DND-41 (cell line): ENCODE results near the gene TAS1R3.
A peak's percentile ranks its signal among the peaks of the same experiment; 100 is the strongest.

Experiments
- ATAC-seq: fragments of 200-7000 bp; cut with Tn5 transposase; 3 replicates; pipeline ENCODE4 v1.9.1; 2021; ENCODE audit warnings: low read depth; ENCODE audit not compliant: insufficient read depth
- DNase-seq: peaks from one replicate; pipeline ENCODE4 v3.0.0-alpha.2; 2020
- H2AFZ ChIP-seq: 2 replicates; pipeline ENCODE4 v1.6.0; 2012; ENCODE audit warnings: low read depth, low read length
- H3K27ac ChIP-seq: 2 replicates; pipeline ENCODE4 v1.5.1; 2012; ENCODE audit warnings: low read length, inconsistent platforms
- H3K27me3 ChIP-seq: fragments of 200-600 bp; sonication (generic); 2 replicates; pipeline ENCODE4 v1.6.0; 2012; ENCODE audit warnings: low read length, mild to moderate bottlenecking, inconsistent platforms; ENCODE audit not compliant: insufficient read depth, poor library complexity
- H3K36me3 ChIP-seq: 2 replicates; pipeline ENCODE4 v1.5.1; 2012; ENCODE audit warnings: low read length, inconsistent platforms; ENCODE audit not compliant: insufficient read depth
- H3K4me1 ChIP-seq: 2 replicates; pipeline ENCODE4 v1.5.1; 2012; ENCODE audit warnings: mild to moderate bottlenecking, low read length; ENCODE audit not compliant: insufficient read depth
- H3K4me2 ChIP-seq: 2 replicates; pipeline ENCODE4 v1.6.0; 2012; ENCODE audit warnings: mild to moderate bottlenecking, moderate library complexity, low read length, inconsistent platforms; ENCODE audit not compliant: insufficient read depth
- H3K4me3 ChIP-seq, 2 experiments: fragments of 200-600 bp in 1 of 2; shearing (Covaris generic) in 1 of 2; 2 replicates each; pipeline ENCODE4 v1.5.1; 2012 to 2016; ENCODE audit warnings: inconsistent platforms in 2 of 2, low read length in 2 of 2, mild to moderate bottlenecking in 2 of 2, low read depth in 1 of 2, moderate library complexity in 1 of 2
- H3K79me2 ChIP-seq: 2 replicates; pipeline ENCODE4 v1.6.0; 2012; ENCODE audit warnings: low read length, inconsistent platforms; ENCODE audit not compliant: insufficient read depth
- H3K9ac ChIP-seq: 2 replicates; pipeline ENCODE4 v1.6.0; 2012; ENCODE audit warnings: low read depth, mild to moderate bottlenecking, inconsistent platforms, low read length, moderate library complexity
- H3K9me3 ChIP-seq: 2 replicates; pipeline ENCODE4 v1.5.1; 2012; ENCODE audit warnings: low read length, moderate library complexity, mild to moderate bottlenecking, inconsistent platforms; ENCODE audit not compliant: insufficient read depth, severe bottlenecking
- H4K20me1 ChIP-seq: 2 replicates; pipeline ENCODE4 v1.6.0; 2012; ENCODE audit warnings: low read length; ENCODE audit not compliant: insufficient read depth
- CTCF ChIP-seq: IDR thresholded peaks from 2 replicates; pipeline ENCODE4 v1.5.1; 2012; ENCODE audit warnings: borderline replicate concordance, low read length, moderate library complexity, mild to moderate bottlenecking; ENCODE audit not compliant: poor library complexity, severe bottlenecking; ENCODE audit errors: extremely low read depth
- EZH2 ChIP-seq: IDR thresholded peaks from 3 replicates; pipeline ENCODE4 v1.6.1; 2012; ENCODE audit warnings: borderline replicate concordance, low read depth, mild to moderate bottlenecking, moderate library complexity, low read length, inconsistent platforms; ENCODE audit not compliant: severe bottlenecking

The TAS1R3 gene

GRCh38 chr1:1345384-1345783, 14.3 kb downstream of the TAS1R3 start:
- Histone ChIP-seq H3K9me3 (no peaks in the 10 kb centered on the region), H3K79me2 (peaks cover 53% of the 10 kb centered on the region), H4K20me1 (peaks cover 79% of the 10 kb centered on the region), H3K4me2 (no peak overlapping the region), H3K36me3 (peaks cover 18% of the 10 kb centered on the region), H3K4me3 (no peak overlapping the region), H2AFZ (no peak overlapping the region), H3K27me3 (no peaks in the 10 kb centered on the region), H3K4me1 (peaks cover 28% of the 10 kb centered on the region), H3K27ac (no peak overlapping the region), H3K9ac (no peak overlapping the region)
- ATAC-seq (no peak), DNase-seq (no peak)
- TF ChIP-seq EZH2: no peak
- TF ChIP-seq CTCF: no peak

GRCh38 chr1:1345860-1346500, 14.9 kb downstream of the TAS1R3 start:
- Histone ChIP-seq H3K36me3 (peaks cover 12% of the 10 kb centered on the region), H3K9ac (no peak overlapping the region), H3K4me1 (peaks cover 28% of the 10 kb centered on the region), H3K4me3 (no peak overlapping the region), H3K27me3 (no peaks in the 10 kb centered on the region), H3K9me3 (no peaks in the 10 kb centered on the region), H3K4me2 (peak overlapping the region; percentile 84; the same call in 1 of the 2 replicates), H2AFZ (no peak overlapping the region), H3K79me2 (peaks cover 53% of the 10 kb centered on the region), H3K27ac (no peak overlapping the region), H4K20me1 (peaks cover 74% of the 10 kb centered on the region)
- DNase-seq (no peak), ATAC-seq (no peak)
- TF ChIP-seq CTCF (no peak), EZH2 (no peak)

GRCh38 chr1:1346501-1346890, 15.4 kb downstream of the TAS1R3 start:
- Histone ChIP-seq H3K79me2 (peaks cover 53% of the 10 kb centered on the region), H3K9ac (peak overlapping the region; percentile 82; the same call in 1 of the 2 replicates), H3K27me3 (no peaks in the 10 kb centered on the region), H3K4me1 (peaks cover 31% of the 10 kb centered on the region), H3K4me3 (no peak overlapping the region), H4K20me1 (peaks cover 71% of the 10 kb centered on the region), H3K4me2 (peak overlapping the region; percentile 84), H2AFZ (no peak overlapping the region), H3K36me3 (peaks cover 7% of the 10 kb centered on the region), H3K9me3 (no peaks in the 10 kb centered on the region), H3K27ac (no peak overlapping the region)
- DNase-seq (no peak), ATAC-seq (no peak)
- TF ChIP-seq CTCF: no peak
- TF ChIP-seq EZH2: no peak
